HG03139 (cell line): ENCODE data around the gene MYCN.

ENCODE experiments used
- ATAC-seq: cut with Tn5 transposase; IDR thresholded peaks from one replicate; pipeline ENCODE4 v1.9.1; 2021; ENCODE audit not compliant: unreplicated experiment

Gene MYCN

GRCh38 chr2:15974565-15975260 lies 34.4 kb downstream of the MYCN start:
- ATAC-seq: no peak

- no peak for ATAC-seq
Measured at GRCh38 chr2:15975261-15975600, 34.9 kb downstream of the MYCN start.

GRCh38 chr2:15975676-15976075 lies 35.3 kb downstream of the MYCN start:
- ATAC-seq: no peak

- no peak for ATAC-seq
Measured at GRCh38 chr2:15976354-15976753, 36.0 kb downstream of the MYCN start.

GRCh38 chr2:15979051-15979758 lies 38.9 kb downstream of the MYCN start:
- no peak for ATAC-seq

- no peak for ATAC-seq
Measured at GRCh38 chr2:15979759-15980604, 39.6 kb downstream of the MYCN start.

GRCh38 chr2:15980605-15981098 lies 40.3 kb downstream of the MYCN start:
- ATAC-seq: no peak

- no peak for ATAC-seq
Measured at GRCh38 chr2:15981646-15982045, 41.3 kb downstream of the MYCN start.

- ATAC-seq: no peak
Measured at GRCh38 chr2:15982285-15983044, 42.1 kb downstream of the MYCN start.

- ATAC-seq: no peak
Measured at GRCh38 chr2:15983496-15983895, 43.1 kb downstream of the MYCN start.

GRCh38 chr2:15984368-15985255 lies 44.3 kb downstream of the MYCN start:
- ATAC-seq: no peak

- no peak for ATAC-seq
Measured at GRCh38 chr2:15985531-15985930, 45.2 kb downstream of the MYCN start.

GRCh38 chr2:15986068-15986560 lies 45.8 kb downstream of the MYCN start:
- no peak for ATAC-seq

- no peak for ATAC-seq
Measured at GRCh38 chr2:15986644-15987043, 46.3 kb downstream of the MYCN start.

- no peak for ATAC-seq
Measured at GRCh38 chr2:15988733-15989132, 48.4 kb downstream of the MYCN start.

- no peak for ATAC-seq
Measured at GRCh38 chr2:15989559-15989958, 49.2 kb downstream of the MYCN start.

GRCh38 chr2:15990151-15991101 lies 50.1 kb downstream of the MYCN start:
- no peak for ATAC-seq

GRCh38 chr2:15991231-15991630 lies 50.9 kb downstream of the MYCN start:
- no peak for ATAC-seq
